Loucy (cell line): ENCODE results near the gene ATAT1.

Source experiments
- CTCF ChIP-seq: fragments of 200-600 bp; sonication (generic); conservative IDR thresholded peaks from 2 replicates; pipeline ENCODE4 v1.5.1; 2014; ENCODE audit warnings: mild to moderate bottlenecking, antibody characterized with exemption, low read length
- EZH2phosphoT487 ChIP-seq: fragments of 200-600 bp; IDR thresholded peaks from 2 replicates; pipeline ENCODE4 v1.6.1; 2018; ENCODE audit warnings: antibody characterized with exemption, mild to moderate bottlenecking, moderate library complexity, borderline replicate concordance

GRCh38 chr6:30645989-30646388, 19.3 kb downstream of the ATAT1 start:
- no peak for TF ChIP-seq CTCF
- TF ChIP-seq EZH2phosphoT487: no peak
